IMR-90 (cell line): ENCODE data around the gene NPSR1. TPM values are rescaled to one million over a fixed set of nuclear protein-coding genes. Genes with fewer than 3 reads are reported as not detected.

Experiments
- ATAC-seq: fragments of 200-7000 bp; cut with Tn5 transposase; 2 replicates; pipeline ENCODE4 v1.9.1; 2020; ENCODE audit warnings: low read depth, mild to moderate bottlenecking, moderate library complexity
- BruUV-seq: library from RNA; stranded (reverse); fragments of 400-500 nt; replicated peaks from 2 replicates; lab custom pipeline; 2021; lab: Mats Ljungman, UMichigan
- CTCF ChIA-PET: fragments of 300-600 bp; formaldehyde crosslinking; extraction: SDS; loops from one replicate; lab custom pipeline; 2021; ENCODE audit warnings: antibody characterized with exemption; lab: Yijun Ruan, JAX
- POLR2A ChIA-PET: fragments of 300-600 bp; sonication (Branson Sonifier 250); formaldehyde crosslinking; loops from one replicate; lab custom pipeline; 2022; ENCODE audit warnings: antibody characterized with exemption; ENCODE audit not compliant: unreplicated experiment; lab: Charles Lee
- DNase-seq: peaks from one replicate; pipeline ENCODE4 v3.0.0; 2013
- H2AFZ ChIP-seq: replicated peaks from 2 replicates; pipeline ENCODE3; 2013; ENCODE audit warnings: low read length, mild to moderate bottlenecking; ENCODE audit not compliant: poor library complexity
- H2AK5ac ChIP-seq: 2 replicates; pipeline ENCODE4 v1.6.1; 2013; ENCODE audit warnings: low read depth, low read length, inconsistent platforms
- H2AK9ac ChIP-seq: replicated peaks from 2 replicates; pipeline ENCODE3; 2013; ENCODE audit warnings: mild to moderate bottlenecking, low read depth, low read length, moderate library complexity; ENCODE audit not compliant: poor library complexity
- H2BK120ac ChIP-seq: 2 replicates; pipeline ENCODE4 v1.6.1; 2013; ENCODE audit warnings: low read depth, low read length, inconsistent platforms
- H2BK15ac ChIP-seq: 3 replicates; pipeline ENCODE4 v1.6.1; 2013; ENCODE audit warnings: low read depth, low read length, inconsistent platforms
- H2BK20ac ChIP-seq: 2 replicates; pipeline ENCODE4 v1.6.1; 2013; ENCODE audit warnings: low read depth, mild to moderate bottlenecking, inconsistent platforms, low read length, moderate library complexity
- H2BK5ac ChIP-seq: 2 replicates; pipeline ENCODE4 v1.6.1; 2013; ENCODE audit warnings: mild to moderate bottlenecking, low read depth, low read length, inconsistent platforms; ENCODE audit not compliant: poor library complexity, severe bottlenecking
- H3K14ac ChIP-seq: replicated peaks from 2 replicates; pipeline ENCODE4 v1.6.1; 2013; ENCODE audit warnings: low read depth, low read length, inconsistent platforms
- H3K18ac ChIP-seq: 2 replicates; pipeline ENCODE4 v1.6.1; 2013; ENCODE audit warnings: low read depth, low read length, control low read depth
- H3K23ac ChIP-seq: 2 replicates; pipeline ENCODE4 v1.6.1; 2013; ENCODE audit warnings: low read depth, low read length, inconsistent platforms
- H3K27ac ChIP-seq: 2 replicates; pipeline ENCODE4 v1.5.1; 2013; ENCODE audit warnings: mild to moderate bottlenecking, control low read depth, low read length; ENCODE audit not compliant: insufficient read depth
- H3K27me3 ChIP-seq: 2 replicates; pipeline ENCODE4 v1.6.1; 2013; ENCODE audit warnings: low read length; ENCODE audit not compliant: control insufficient read depth, insufficient read depth
- H3K36me3 ChIP-seq: 2 replicates; pipeline ENCODE4 v1.6.1; 2013; ENCODE audit warnings: low read length, mixed read lengths; ENCODE audit not compliant: control insufficient read depth, insufficient read depth
- H3K4ac ChIP-seq: 2 replicates; pipeline ENCODE4 v1.6.1; 2013; ENCODE audit warnings: low read depth, low read length, inconsistent platforms
- H3K4me1 ChIP-seq: 2 replicates; pipeline ENCODE4 v1.6.1; 2013; ENCODE audit warnings: low read length, mixed read lengths; ENCODE audit not compliant: control insufficient read depth, insufficient read depth
- H3K4me2 ChIP-seq: 2 replicates; pipeline ENCODE4 v1.6.1; 2013; ENCODE audit warnings: low read depth, mild to moderate bottlenecking, control low read depth, low read length, moderate library complexity
- H3K4me3 ChIP-seq: 2 replicates; pipeline ENCODE4 v1.5.1; 2013; ENCODE audit warnings: low read depth, mild to moderate bottlenecking, control low read depth, low read length, moderate library complexity; ENCODE audit not compliant: insufficient read depth
- H3K56ac ChIP-seq: 2 replicates; pipeline ENCODE4 v1.6.1; 2013; ENCODE audit warnings: low read length, inconsistent platforms; ENCODE audit not compliant: insufficient read depth; ENCODE audit errors: extremely low read depth
- H3K79me1 ChIP-seq, 2 experiments: 2 replicates each; pipeline ENCODE4 v1.6.1; 2013; ENCODE audit warnings: low read length in 2 of 2, inconsistent platforms in 1 of 2, low read depth in 1 of 2
- H3K9ac ChIP-seq: 2 replicates; pipeline ENCODE4 v1.6.1; 2013; ENCODE audit warnings: low read depth, low read length, control low read depth
- H3K9me1 ChIP-seq: 2 replicates; pipeline ENCODE4 v1.6.1; 2013; ENCODE audit warnings: low read length, inconsistent platforms; ENCODE audit not compliant: insufficient read depth
- H3K9me3 ChIP-seq: 2 replicates; pipeline ENCODE4 v1.6.1; 2013; ENCODE audit warnings: low read length; ENCODE audit not compliant: control insufficient read depth, insufficient read depth
- H4K20me1 ChIP-seq: 2 replicates; pipeline ENCODE4 v1.6.1; 2013; ENCODE audit warnings: low read length, inconsistent platforms; ENCODE audit not compliant: insufficient read depth
- H4K5ac ChIP-seq: 2 replicates; pipeline ENCODE4 v1.6.1; 2013; ENCODE audit warnings: mild to moderate bottlenecking, low read depth, low read length, control low read depth
- H4K8ac ChIP-seq, 2 experiments: 2 replicates each; pipeline ENCODE4 v1.6.1; 2013; ENCODE audit warnings: low read depth in 2 of 2, low read length in 2 of 2, control low read depth in 1 of 2, inconsistent platforms in 1 of 2
- H4K91ac ChIP-seq: 2 replicates; pipeline ENCODE4 v1.6.1; 2013; ENCODE audit warnings: low read depth, low read length, inconsistent platforms; ENCODE audit not compliant: insufficient read depth
- BHLHE40 ChIP-seq: fragments of 150-350 bp; IDR thresholded peaks from 2 replicates; pipeline ENCODE4 v1.6.1; 2016; ENCODE audit warnings: mild to moderate bottlenecking, low read depth, low read length
- CEBPB ChIP-seq: IDR thresholded peaks from 2 replicates; pipeline ENCODE4 v1.6.1; 2012; ENCODE audit warnings: low read depth, low read length, improper control_type of control experiment
- CHD1 ChIP-seq: IDR thresholded peaks from 2 replicates; pipeline ENCODE4 v1.6.1; 2012; ENCODE audit warnings: low read depth, low read length, improper control_type of control experiment
- FOS ChIP-seq: fragments of 150-350 bp; IDR thresholded peaks from 2 replicates; pipeline ENCODE4 v1.6.1; 2016; ENCODE audit warnings: low read depth, low read length
- MAFK ChIP-seq: IDR thresholded peaks from 2 replicates; pipeline ENCODE4 v1.6.1; 2012; ENCODE audit warnings: low read depth, low read length, improper control_type of control experiment
- MAZ ChIP-seq: IDR thresholded peaks from 2 replicates; pipeline ENCODE4 v1.6.1; 2012; ENCODE audit warnings: low read depth, mild to moderate bottlenecking, low read length, improper control_type of control experiment, moderate library complexity, borderline replicate concordance
- MXI1 ChIP-seq: IDR thresholded peaks from 2 replicates; pipeline ENCODE4 v1.6.1; 2012; ENCODE audit warnings: low read depth, mild to moderate bottlenecking, low read length, moderate library complexity, borderline replicate concordance
- NFE2L2 ChIP-seq: fragments of 150-350 bp; IDR thresholded peaks from 2 replicates; pipeline ENCODE4 v1.6.1; 2016; ENCODE audit warnings: low read depth, mild to moderate bottlenecking, low read length
- POLR2A ChIP-seq: IDR thresholded peaks from 2 replicates; pipeline ENCODE4 v1.6.1; 2012; ENCODE audit warnings: mild to moderate bottlenecking, low read depth, low read length
- RAD21 ChIP-seq: IDR thresholded peaks from 2 replicates; pipeline ENCODE4 v1.6.1; 2012; ENCODE audit warnings: low read length, improper control_type of control experiment
- RCOR1 ChIP-seq: IDR thresholded peaks from 2 replicates; pipeline ENCODE4 v1.6.1; 2012; ENCODE audit warnings: mild to moderate bottlenecking, low read length, improper control_type of control experiment; ENCODE audit not compliant: insufficient replicate concordance
- RFX5 ChIP-seq: IDR thresholded peaks from 2 replicates; pipeline ENCODE4 v1.8.0; 2012; ENCODE audit warnings: low read depth, mild to moderate bottlenecking, low read length, moderate library complexity
- SMC3 ChIP-seq: fragments of 150-350 bp; IDR thresholded peaks from 2 replicates; pipeline ENCODE4 v1.6.1; 2016; ENCODE audit warnings: low read depth, mild to moderate bottlenecking, antibody characterized with exemption, low read length, moderate library complexity
- WGBS, 2 experiments: methylation state at CpG; one replicate each; pipeline versions ENCODE4 v1.1.5 to v1.1.7; 2013; ENCODE audit warnings: missing lambda C conversion rate in 2 of 2; ENCODE audit not compliant: insufficient read length in 1 of 2; ENCODE audit errors: extremely low coverage in 2 of 2; 5-methylcytosine and 5-hydroxymethylcytosine counted together
- dilution Hi-C: fragments of 300-500 bp; cut with HindIII; formaldehyde crosslinking; loops from one replicate; pipeline ENCODE4 v1.14.3; 2018; ENCODE audit warnings: low sequenced_read_pairs; ENCODE audit not compliant: unreplicated experiment
- in situ Hi-C: fragments of 300-500 bp; cut with MboI; formaldehyde crosslinking; loops from 3 replicates; pipeline ENCODE4 v1.14.3; 2019; ENCODE audit warnings: low sequenced_read_pairs, inconsistent platforms, mixed read lengths
- intact Hi-C: fragments of 100-400 bp; cut with micrococcal nuclease; formaldehyde crosslinking; loops from 2 replicates; pipeline ENCODE4 v1.10.0; 2022
- polyA plus RNA-seq, 3 experiments: library from polyadenylated mRNA; depleted of rRNA; stranded (reverse); fragments of >200 nt; gene quantifications; 2 replicates each; pipeline ENCODE4 v1.2.3, GENCODE V29; 2012; ENCODE audit warnings: low replicate concordance in 1 of 3
- total RNA-seq: library from RNA; depleted of rRNA; stranded (reverse); fragments of >200 nt; gene quantifications from 2 replicates; pipeline ENCODE4 v1.2.3, GENCODE V29; 2012
- TF ChIP-seq, protein P1 (sequence below): fragments of 150-350 bp; IDR thresholded peaks from 2 replicates; pipeline ENCODE4 v1.6.1; 2016; ENCODE audit warnings: low read depth, mild to moderate bottlenecking, low read length, moderate library complexity, borderline replicate concordance
- TF ChIP-seq, protein P2 (sequence below): conservative IDR thresholded peaks from 2 replicates; pipeline ENCODE4 v1.5.1; 2012; ENCODE audit warnings: mild to moderate bottlenecking, low read depth, low read length, improper control_type of control experiment
- TF ChIP-seq, protein P3 (sequence below): fragments of 150-350 bp; IDR thresholded peaks from 2 replicates; pipeline ENCODE4 v1.6.1; 2017; ENCODE audit warnings: mild to moderate bottlenecking, antibody characterized with exemption, low read length, low read depth

Gene NPSR1
- total and polyA plus RNA-seq, 2 of the 4 experiments (the other 2 are of a cell fraction), result not detected

DNA sequence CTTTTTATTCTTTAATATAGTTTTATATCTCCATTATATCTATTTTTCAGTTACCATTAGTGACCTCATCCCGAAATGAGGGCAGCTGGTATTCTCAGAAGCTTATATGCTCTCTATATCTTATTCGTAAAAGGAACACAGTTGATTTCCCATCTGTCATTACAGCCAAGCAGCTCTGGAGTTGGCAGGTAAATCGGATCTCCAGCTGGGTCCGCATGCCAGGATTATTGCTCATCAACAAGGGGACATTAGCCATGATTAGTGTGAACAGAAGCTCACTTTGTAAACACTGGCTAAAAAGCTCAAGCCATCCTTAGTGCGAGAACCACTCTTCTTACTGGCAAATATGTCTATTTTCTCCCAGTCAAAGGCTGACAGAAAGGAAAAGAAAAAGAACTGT is 180.3 kb downstream of the NPSR1 start:
- CTCF ChIA-PET, result no interaction called here
- intact Hi-C loops, result no loop called here
- no peak overlapping the region for H3K4ac ChIP-seq

More for the DNA sequence above, 180.3 kb downstream of the NPSR1 start:
- Histone ChIP-seq H3K27me3 (no peaks in the 10 kb centered on the region), H2BK120ac (no peak overlapping the region), H4K5ac (no peak overlapping the region), H2BK5ac (no peak overlapping the region), H2AFZ (no peak overlapping the region), H4K91ac (no peak overlapping the region), H3K14ac (no peak overlapping the region), H3K23ac (no peak overlapping the region), H3K4me2 (no peak overlapping the region), H2BK15ac (no peak overlapping the region), H3K36me3 (no peaks in the 10 kb centered on the region), H3K56ac (no peak overlapping the region), H3K9me3 (no peaks in the 10 kb centered on the region), H2AK9ac (no peak overlapping the region), H3K9me1 (no peaks in the 10 kb centered on the region), H3K9ac (no peak overlapping the region), H3K79me1 (no peaks in the 10 kb centered on the region), H4K8ac (no peak overlapping the region), H2AK5ac (no peak overlapping the region), H2BK20ac (no peak overlapping the region), H3K4me3 (no peak overlapping the region), H3K4me1 (no peaks in the 10 kb centered on the region), H3K27ac (no peak overlapping the region), H3K18ac (no peak overlapping the region), H4K20me1 (no peaks in the 10 kb centered on the region)
- POLR2A ChIA-PET, result no interaction called here
- WGBS, 2 experiments, result no CpG with 5 or more reads among the region's 5 CpGs
- ATAC-seq, result no peak
- in situ Hi-C loops, result no loop called here
- TF ChIP-seq BHLHE40, result no peak
- TF ChIP-seq, protein P1, sequence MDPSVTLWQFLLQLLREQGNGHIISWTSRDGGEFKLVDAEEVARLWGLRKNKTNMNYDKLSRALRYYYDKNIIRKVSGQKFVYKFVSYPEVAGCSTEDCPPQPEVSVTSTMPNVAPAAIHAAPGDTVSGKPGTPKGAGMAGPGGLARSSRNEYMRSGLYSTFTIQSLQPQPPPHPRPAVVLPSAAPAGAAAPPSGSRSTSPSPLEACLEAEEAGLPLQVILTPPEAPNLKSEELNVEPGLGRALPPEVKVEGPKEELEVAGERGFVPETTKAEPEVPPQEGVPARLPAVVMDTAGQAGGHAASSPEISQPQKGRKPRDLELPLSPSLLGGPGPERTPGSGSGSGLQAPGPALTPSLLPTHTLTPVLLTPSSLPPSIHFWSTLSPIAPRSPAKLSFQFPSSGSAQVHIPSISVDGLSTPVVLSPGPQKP, result no peak
- no peak for TF ChIP-seq POLR2A
- TF ChIP-seq CHD1, result no peak
- no peak for TF ChIP-seq RAD21
- no peak for TF ChIP-seq NFE2L2
- no peak for TF ChIP-seq RCOR1
- TF ChIP-seq, protein P2, sequence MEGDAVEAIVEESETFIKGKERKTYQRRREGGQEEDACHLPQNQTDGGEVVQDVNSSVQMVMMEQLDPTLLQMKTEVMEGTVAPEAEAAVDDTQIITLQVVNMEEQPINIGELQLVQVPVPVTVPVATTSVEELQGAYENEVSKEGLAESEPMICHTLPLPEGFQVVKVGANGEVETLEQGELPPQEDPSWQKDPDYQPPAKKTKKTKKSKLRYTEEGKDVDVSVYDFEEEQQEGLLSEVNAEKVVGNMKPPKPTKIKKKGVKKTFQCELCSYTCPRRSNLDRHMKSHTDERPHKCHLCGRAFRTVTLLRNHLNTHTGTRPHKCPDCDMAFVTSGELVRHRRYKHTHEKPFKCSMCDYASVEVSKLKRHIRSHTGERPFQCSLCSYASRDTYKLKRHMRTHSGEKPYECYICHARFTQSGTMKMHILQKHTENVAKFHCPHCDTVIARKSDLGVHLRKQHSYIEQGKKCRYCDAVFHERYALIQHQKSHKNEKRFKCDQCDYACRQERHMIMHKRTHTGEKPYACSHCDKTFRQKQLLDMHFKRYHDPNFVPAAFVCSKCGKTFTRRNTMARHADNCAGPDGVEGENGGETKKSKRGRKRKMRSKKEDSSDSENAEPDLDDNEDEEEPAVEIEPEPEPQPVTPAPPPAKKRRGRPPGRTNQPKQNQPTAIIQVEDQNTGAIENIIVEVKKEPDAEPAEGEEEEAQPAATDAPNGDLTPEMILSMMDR, result no peak
- no peak for TF ChIP-seq MAZ
- TF ChIP-seq SMC3, result no peak
- TF ChIP-seq CEBPB, result no peak
- no peak for TF ChIP-seq MAFK
- TF ChIP-seq, protein P3, sequence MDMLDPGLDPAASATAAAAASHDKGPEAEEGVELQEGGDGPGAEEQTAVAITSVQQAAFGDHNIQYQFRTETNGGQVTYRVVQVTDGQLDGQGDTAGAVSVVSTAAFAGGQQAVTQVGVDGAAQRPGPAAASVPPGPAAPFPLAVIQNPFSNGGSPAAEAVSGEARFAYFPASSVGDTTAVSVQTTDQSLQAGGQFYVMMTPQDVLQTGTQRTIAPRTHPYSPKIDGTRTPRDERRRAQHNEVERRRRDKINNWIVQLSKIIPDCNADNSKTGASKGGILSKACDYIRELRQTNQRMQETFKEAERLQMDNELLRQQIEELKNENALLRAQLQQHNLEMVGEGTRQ, result no peak
- TF ChIP-seq RFX5, result no peak
- no peak for TF ChIP-seq FOS
- TF ChIP-seq MXI1, result no peak
- dilution Hi-C loops, result no loop called here
- no peak for DNase-seq
- no TSS peak for BruUV-seq
